HepG2 (cell line): ENCODE measurements around the gene HSPB7. TPM values are rescaled to one million over a fixed set of nuclear protein-coding genes. Genes with fewer than 3 reads are reported as not detected.

Experiments
- ATAC-seq: fragments of 200-7000 bp; cut with Tn5 transposase; 3 replicates; pipeline ENCODE4 v1.9.1; 2020; ENCODE audit warnings: mild to moderate bottlenecking, moderate library complexity
- BruUV-seq: library from RNA; stranded (reverse); fragments of 400-500 nt; replicated peaks from 2 replicates; lab custom pipeline; 2021; lab: Mats Ljungman, UMichigan
- CTCF ChIA-PET: fragments of 300-600 bp; formaldehyde crosslinking; extraction: SDS; loops from one replicate; lab custom pipeline; 2021; ENCODE audit warnings: low total read pairs, inconsistent platforms, low intra/inter-chr PET ratio; lab: Yijun Ruan, JAX
- POLR2A ChIA-PET: fragments of 350-600 bp; sonication (Branson Sonifier 250); formaldehyde crosslinking; loops from one replicate; lab custom pipeline; 2020; ENCODE audit warnings: antibody characterized with exemption, inconsistent platforms; lab: Yijun Ruan, JAX
- DNase-seq: peaks from one replicate; pipeline ENCODE4 v3.0.0-alpha.2; 2015; ENCODE audit warnings: low spot score
- FAIRE-seq: peaks from 3 replicates; lab custom pipeline; 2011; peaks lifted over from hg19 to GRCh38; lab: Jason Lieb, UNC
- H2AFZ ChIP-seq: one replicate; pipeline ENCODE4 v1.6.1; 2011; ENCODE audit warnings: low read length, inconsistent platforms
- H3K27ac ChIP-seq: fragments of 300-600 bp; 3 replicates; pipeline ENCODE4 v1.8.0; 2011; ENCODE audit warnings: mixed run types, mild to moderate bottlenecking, mixed read lengths, low read length, inconsistent platforms; ENCODE audit not compliant: insufficient read depth; ENCODE audit errors: extremely low read length
- H3K27me3 ChIP-seq, 2 experiments: fragments of 200-600 bp in 1 of 2; 2 replicates in 1 of 2; 3 replicates in 1 of 2; pipeline versions ENCODE4 v1.6.0 to v1.8.0; 2011; ENCODE audit warnings: low read length in 2 of 2, mild to moderate bottlenecking in 2 of 2, moderate library complexity in 2 of 2, inconsistent platforms in 1 of 2; ENCODE audit not compliant: insufficient read depth in 2 of 2, control insufficient read depth in 1 of 2
- H3K36me3 ChIP-seq, 2 experiments: fragments of 200-600 bp in 1 of 2; replicated peaks in 1 of 2; 2 replicates in 1 of 2; 3 replicates in 1 of 2; pipeline versions ENCODE4 v1.5.1 to v1.8.0; 2011; ENCODE audit warnings: low read length in 2 of 2, inconsistent platforms in 1 of 2; ENCODE audit not compliant: insufficient read depth in 2 of 2, control insufficient read depth in 1 of 2
- H3K4me1 ChIP-seq: 2 replicates; pipeline ENCODE4 v1.5.1; 2012; ENCODE audit warnings: low read length, inconsistent platforms; ENCODE audit not compliant: insufficient read depth
- H3K4me2 ChIP-seq: 2 replicates; pipeline ENCODE4 v1.6.0; 2011; ENCODE audit warnings: low read depth, low read length, inconsistent platforms
- H3K4me3 ChIP-seq, 3 experiments: fragments of 200-600 bp in 1 of 3; sonication (generic), shearing (Covaris generic) in 1 of 3; replicated peaks in 1 of 3; 2 replicates each; pipeline ENCODE4 v1.5.1; 2011 to 2016; ENCODE audit warnings: low read length in 3 of 3, inconsistent platforms in 2 of 3, low read depth in 2 of 3, mild to moderate bottlenecking in 2 of 3, control low read depth in 1 of 3, mixed read lengths in 1 of 3; ENCODE audit not compliant: insufficient read depth in 1 of 3
- H3K79me2 ChIP-seq: one replicate; pipeline ENCODE4 v1.6.1; 2011; ENCODE audit warnings: low read length, inconsistent platforms; ENCODE audit not compliant: insufficient read depth
- H3K9ac ChIP-seq: 2 replicates; pipeline ENCODE4 v1.6.0; 2011; ENCODE audit warnings: mild to moderate bottlenecking, low read depth, low read length, inconsistent platforms; ENCODE audit not compliant: insufficient read depth
- H3K9me3 ChIP-seq: 2 replicates; pipeline ENCODE4 v1.5.1; 2012; ENCODE audit warnings: mild to moderate bottlenecking, low read length
- H4K20me1 ChIP-seq: 2 replicates; pipeline ENCODE4 v1.6.0; 2011; ENCODE audit warnings: inconsistent platforms, mild to moderate bottlenecking, low read length, moderate library complexity; ENCODE audit not compliant: insufficient read depth
- BCL6 ChIP-seq: IDR thresholded peaks from 2 replicates; pipeline ENCODE4 v1.6.1; 2016; ENCODE audit warnings: missing genetic modification reagents, missing compliant biosample characterization
- CENPBD1 ChIP-seq: sonication (generic); formaldehyde crosslinking; IDR thresholded peaks from 2 replicates; pipeline ENCODE4 v1.8.0; 2022; ENCODE audit warnings: missing genetic modification reagents, low read depth, mild to moderate bottlenecking, borderline replicate concordance
- CTCF ChIP-seq: sonication (generic); formaldehyde crosslinking; IDR thresholded peaks from 2 replicates; pipeline ENCODE4 v1.5.0; 2020; ENCODE audit warnings: mild to moderate bottlenecking, missing genetic modification reagents, moderate library complexity
- DNMT3B ChIP-seq: conservative IDR thresholded peaks from 2 replicates; pipeline ENCODE4 v1.6.1; 2016; ENCODE audit warnings: missing biosample characterization, control low read depth
- EED ChIP-seq: sonication (generic); formaldehyde crosslinking; IDR thresholded peaks from 2 replicates; pipeline ENCODE4 v1.5.0; 2020; ENCODE audit warnings: mild to moderate bottlenecking, missing genetic modification reagents
- ERF ChIP-seq: IDR thresholded peaks from 2 replicates; pipeline ENCODE4 v1.6.1; 2018; ENCODE audit warnings: missing biosample characterization, missing genetic modification reagents
- KLF15 ChIP-seq: sonication (generic); formaldehyde crosslinking; IDR thresholded peaks from 2 replicates; pipeline ENCODE4 v1.8.1; 2023; ENCODE audit warnings: borderline replicate concordance, mild to moderate bottlenecking, inconsistent platforms, missing genetic modification reagents, mixed read lengths
- TFE3 ChIP-seq: IDR thresholded peaks from 2 replicates; pipeline ENCODE4 v1.6.1; 2016
- THAP8 ChIP-seq: sonication (generic); formaldehyde crosslinking; IDR thresholded peaks from 2 replicates; pipeline ENCODE4 v1.5.1; 2020; ENCODE audit warnings: missing genetic modification reagents, mild to moderate bottlenecking, borderline replicate concordance
- THRA ChIP-seq: sonication (generic); formaldehyde crosslinking; IDR thresholded peaks from 2 replicates; pipeline ENCODE4 v1.4.0; 2020; ENCODE audit warnings: missing genetic modification reagents, borderline replicate concordance
- ZNF432 ChIP-seq: sonication (generic); formaldehyde crosslinking; IDR thresholded peaks from 2 replicates; pipeline ENCODE4 v1.5.0; 2020; ENCODE audit warnings: missing genetic modification reagents, mild to moderate bottlenecking, borderline replicate concordance
- ZNF513 ChIP-seq: sonication (generic); formaldehyde crosslinking; conservative IDR thresholded peaks from 2 replicates; pipeline ENCODE4 v1.5.0; 2020; ENCODE audit warnings: missing genetic modification reagents
- ZNF776 ChIP-seq: sonication (generic); formaldehyde crosslinking; IDR thresholded peaks from 2 replicates; pipeline ENCODE4 v1.4.0; 2020; ENCODE audit warnings: mild to moderate bottlenecking, missing genetic modification reagents
- WGBS: methylation state at CpG from one replicate; pipeline ENCODE4 v1.1.6; 2017; ENCODE audit warnings: low lambda C conversion rate; 5-methylcytosine and 5-hydroxymethylcytosine counted together
- in situ Hi-C: cut with HindIII; loops from 2 replicates; pipeline ENCODE4 v1.10.0; 2017; ENCODE audit warnings: low pct_unique_long_range_greater_than_20kb; ENCODE audit not compliant: extremely low pct_ligation_motif_present
- intact Hi-C: fragments of 100-400 bp; cut with micrococcal nuclease; formaldehyde crosslinking; loops from one replicate; pipeline ENCODE4 v1.10.0; 2022; ENCODE audit not compliant: unreplicated experiment
- polyA plus RNA-seq, 8 experiments: library from polyadenylated mRNA; depleted of rRNA in 3 of 8; stranded (reverse) in 7 of 8; unstranded in 1 of 8; fragments of >200 nt; fragmentation: Illumina TruSeq in 4 of 8; extraction: Trizol in 4 of 8; gene quantifications; 2 replicates each; pipeline versions ENCODE4 v1.2.1 to v1.2.3, GENCODE V29; 2011 to 2016; ENCODE audit warnings: low read depth in 4 of 8, missing spikeins in 1 of 8, mixed read lengths in 1 of 8; ENCODE audit not compliant: insufficient read depth in 1 of 8
- total RNA-seq, 5 experiments: library from RNA; depleted of rRNA; stranded (reverse); fragments of >200 nt; fragmentation: Illumina TruSeq; extraction: Trizol; gene quantifications; 2 replicates each; pipeline ENCODE4 v1.2.3, GENCODE V29; 2016; ENCODE audit warnings: low read depth in 1 of 5

The HSPB7 gene
- total and polyA plus RNA-seq, 2 of the 13 experiments (the other 11 are each of a cell fraction or from before 2014, with no cell fraction given): 0.20 TPM; not detected in 1

GRCh38 chr1:15993666-15994065 lies 24.2 kb downstream of the HSPB7 start (continued):
- TF ChIP-seq THAP8 (no peak), CENPBD1 (CRISPR knock-in tag) (no peak)
- TF ChIP-seq, all 625 proteins: peak for 0

GRCh38 chr1:15992582-15993500 lies 25.0 kb downstream of the HSPB7 start:
- ATAC-seq: no peak
- Histone ChIP-seq H3K4me2 (no peak overlapping the region), H3K27me3 (peaks cover 6 to 29% of the 10 kb centered on the region in 2 experiments; a peak in 3 of 5 replicates), H2AFZ (no peak overlapping the region), H3K4me3 (no peak overlapping the region), H3K9me3 (no peaks in the 10 kb centered on the region), H4K20me1 (no peaks in the 10 kb centered on the region), H3K27ac (no peak overlapping the region), H3K9ac (no peak overlapping the region), H3K79me2 (no peaks in the 10 kb centered on the region), H3K4me1 (peaks cover 36% of the 10 kb centered on the region), H3K36me3 (no peaks in the 10 kb centered on the region)
- intact Hi-C loops (loop anchor here (10.0 kb wide), 1 partner anchor 178 kb away; no protein-coding TSS in a partner anchor), in situ Hi-C loops (no loop called here)
- no TSS peak for BruUV-seq
- ChIA-PET POLR2A (no interaction called here), CTCF (no interaction called here)
- no peak for FAIRE-seq
- WGBS: 57% methylated on average over 1 of the region's 17 CpGs
- DNase-seq: no peak
- no peak for TF ChIP-seq ERF (CRISPR knock-in tag)
- no peak for TF ChIP-seq DNMT3B
- TF ChIP-seq TFE3: no peak
- no peak for TF ChIP-seq EED (CRISPR knock-in tag)
- no peak for TF ChIP-seq ZNF432
- TF ChIP-seq THRA (CRISPR knock-in tag): no peak
- no peak for TF ChIP-seq ZNF776 (CRISPR knock-in tag)
- TF ChIP-seq CTCF (CRISPR knock-in tag): no peak
- no peak for TF ChIP-seq ZNF513 (CRISPR knock-in tag)
- no peak for TF ChIP-seq BCL6 (CRISPR knock-in tag)
- no peak for TF ChIP-seq KLF15 (CRISPR knock-in tag)
